HepG2 (cell line): ENCODE data around the gene CTNNBL1. TPM values are rescaled to one million over a fixed set of nuclear protein-coding genes. Genes with fewer than 3 reads are reported as not detected.

Experiments used
- ATAC-seq: fragments of 200-7000 bp; cut with Tn5 transposase; 3 replicates; pipeline ENCODE4 v1.9.1; 2020; ENCODE audit warnings: mild to moderate bottlenecking, moderate library complexity
- BruUV-seq: library from RNA; stranded (reverse); fragments of 400-500 nt; replicated peaks from 2 replicates; lab custom pipeline; 2021; lab: Mats Ljungman, UMichigan
- CTCF ChIA-PET: fragments of 300-600 bp; formaldehyde crosslinking; extraction: SDS; loops from one replicate; lab custom pipeline; 2021; ENCODE audit warnings: low total read pairs, inconsistent platforms, low intra/inter-chr PET ratio; lab: Yijun Ruan, JAX
- POLR2A ChIA-PET: fragments of 350-600 bp; sonication (Branson Sonifier 250); formaldehyde crosslinking; loops from one replicate; lab custom pipeline; 2020; ENCODE audit warnings: antibody characterized with exemption, inconsistent platforms; lab: Yijun Ruan, JAX
- DNase-seq: peaks from one replicate; pipeline ENCODE4 v3.0.0-alpha.2; 2015; ENCODE audit warnings: low spot score
- FAIRE-seq: peaks from 3 replicates; lab custom pipeline; 2011; peaks lifted over from hg19 to GRCh38; lab: Jason Lieb, UNC
- H2AFZ ChIP-seq: one replicate; pipeline ENCODE4 v1.6.1; 2011; ENCODE audit warnings: low read length, inconsistent platforms
- H3K27ac ChIP-seq: fragments of 300-600 bp; 3 replicates; pipeline ENCODE4 v1.8.0; 2011; ENCODE audit warnings: mixed run types, mild to moderate bottlenecking, mixed read lengths, low read length, inconsistent platforms; ENCODE audit not compliant: insufficient read depth; ENCODE audit errors: extremely low read length
- H3K27me3 ChIP-seq, 2 experiments: fragments of 200-600 bp in 1 of 2; 2 replicates in 1 of 2; 3 replicates in 1 of 2; pipeline versions ENCODE4 v1.6.0 to v1.8.0; 2011; ENCODE audit warnings: low read length in 2 of 2, mild to moderate bottlenecking in 2 of 2, moderate library complexity in 2 of 2, inconsistent platforms in 1 of 2; ENCODE audit not compliant: insufficient read depth in 2 of 2, control insufficient read depth in 1 of 2
- H3K36me3 ChIP-seq, 2 experiments: fragments of 200-600 bp in 1 of 2; replicated peaks in 1 of 2; 2 replicates in 1 of 2; 3 replicates in 1 of 2; pipeline versions ENCODE4 v1.5.1 to v1.8.0; 2011; ENCODE audit warnings: low read length in 2 of 2, inconsistent platforms in 1 of 2; ENCODE audit not compliant: insufficient read depth in 2 of 2, control insufficient read depth in 1 of 2
- H3K4me1 ChIP-seq: 2 replicates; pipeline ENCODE4 v1.5.1; 2012; ENCODE audit warnings: low read length, inconsistent platforms; ENCODE audit not compliant: insufficient read depth
- H3K4me2 ChIP-seq: 2 replicates; pipeline ENCODE4 v1.6.0; 2011; ENCODE audit warnings: low read depth, low read length, inconsistent platforms
- H3K4me3 ChIP-seq, 3 experiments: fragments of 200-600 bp in 1 of 3; sonication (generic), shearing (Covaris generic) in 1 of 3; replicated peaks in 1 of 3; 2 replicates each; pipeline ENCODE4 v1.5.1; 2011 to 2016; ENCODE audit warnings: low read length in 3 of 3, inconsistent platforms in 2 of 3, low read depth in 2 of 3, mild to moderate bottlenecking in 2 of 3, control low read depth in 1 of 3, mixed read lengths in 1 of 3; ENCODE audit not compliant: insufficient read depth in 1 of 3
- H3K79me2 ChIP-seq: one replicate; pipeline ENCODE4 v1.6.1; 2011; ENCODE audit warnings: low read length, inconsistent platforms; ENCODE audit not compliant: insufficient read depth
- H3K9ac ChIP-seq: 2 replicates; pipeline ENCODE4 v1.6.0; 2011; ENCODE audit warnings: mild to moderate bottlenecking, low read depth, low read length, inconsistent platforms; ENCODE audit not compliant: insufficient read depth
- H3K9me3 ChIP-seq: 2 replicates; pipeline ENCODE4 v1.5.1; 2012; ENCODE audit warnings: mild to moderate bottlenecking, low read length
- H4K20me1 ChIP-seq: 2 replicates; pipeline ENCODE4 v1.6.0; 2011; ENCODE audit warnings: inconsistent platforms, mild to moderate bottlenecking, low read length, moderate library complexity; ENCODE audit not compliant: insufficient read depth
- HOXA7 ChIP-seq: sonication (generic); formaldehyde crosslinking; IDR thresholded peaks from 2 replicates; pipeline ENCODE4 v1.8.1; 2022; ENCODE audit warnings: mild to moderate bottlenecking, missing genetic modification reagents, moderate library complexity
- SAP130 ChIP-seq: IDR thresholded peaks from 2 replicates; pipeline ENCODE4 v1.6.1; 2016; ENCODE audit warnings: low read depth
- ZBTB26 ChIP-seq: IDR thresholded peaks from 2 replicates; pipeline ENCODE4 v1.6.1; 2016; ENCODE audit warnings: missing compliant biosample characterization, missing genetic modification reagents, borderline replicate concordance
- ZNF207 ChIP-seq: fragments of 450-650 bp; IDR thresholded peaks from 2 replicates; pipeline ENCODE4 v1.6.1; 2016; ENCODE audit warnings: antibody characterized with exemption, borderline replicate concordance
- WGBS: methylation state at CpG from one replicate; pipeline ENCODE4 v1.1.6; 2017; ENCODE audit warnings: low lambda C conversion rate; 5-methylcytosine and 5-hydroxymethylcytosine counted together
- in situ Hi-C: cut with HindIII; loops from 2 replicates; pipeline ENCODE4 v1.10.0; 2017; ENCODE audit warnings: low pct_unique_long_range_greater_than_20kb; ENCODE audit not compliant: extremely low pct_ligation_motif_present
- intact Hi-C: fragments of 100-400 bp; cut with micrococcal nuclease; formaldehyde crosslinking; loops from one replicate; pipeline ENCODE4 v1.10.0; 2022; ENCODE audit not compliant: unreplicated experiment
- polyA plus RNA-seq, 8 experiments: library from polyadenylated mRNA; depleted of rRNA in 3 of 8; stranded (reverse) in 7 of 8; unstranded in 1 of 8; fragments of >200 nt; fragmentation: Illumina TruSeq in 4 of 8; extraction: Trizol in 4 of 8; gene quantifications; 2 replicates each; pipeline versions ENCODE4 v1.2.1 to v1.2.3, GENCODE V29; 2011 to 2016; ENCODE audit warnings: low read depth in 4 of 8, missing spikeins in 1 of 8, mixed read lengths in 1 of 8; ENCODE audit not compliant: insufficient read depth in 1 of 8
- total RNA-seq, 5 experiments: library from RNA; depleted of rRNA; stranded (reverse); fragments of >200 nt; fragmentation: Illumina TruSeq; extraction: Trizol; gene quantifications; 2 replicates each; pipeline ENCODE4 v1.2.3, GENCODE V29; 2016; ENCODE audit warnings: low read depth in 1 of 5
- TF ChIP-seq, protein P1 (sequence below): sonication (generic); formaldehyde crosslinking; IDR thresholded peaks from 2 replicates; pipeline ENCODE4 v1.9.0; 2021; ENCODE audit warnings: missing genetic modification reagents, borderline replicate concordance
- TF ChIP-seq, protein P2 (sequence below): sonication (generic); formaldehyde crosslinking; conservative IDR thresholded peaks from 2 replicates; pipeline ENCODE4 v1.8.0; 2022; ENCODE audit warnings: low read depth, missing genetic modification reagents

Gene CTNNBL1
- total and polyA plus RNA-seq, 2 of the 13 experiments (the other 11 are each of a cell fraction or from before 2014, with no cell fraction given), result 49.3 to 94.6 TPM

DNA sequence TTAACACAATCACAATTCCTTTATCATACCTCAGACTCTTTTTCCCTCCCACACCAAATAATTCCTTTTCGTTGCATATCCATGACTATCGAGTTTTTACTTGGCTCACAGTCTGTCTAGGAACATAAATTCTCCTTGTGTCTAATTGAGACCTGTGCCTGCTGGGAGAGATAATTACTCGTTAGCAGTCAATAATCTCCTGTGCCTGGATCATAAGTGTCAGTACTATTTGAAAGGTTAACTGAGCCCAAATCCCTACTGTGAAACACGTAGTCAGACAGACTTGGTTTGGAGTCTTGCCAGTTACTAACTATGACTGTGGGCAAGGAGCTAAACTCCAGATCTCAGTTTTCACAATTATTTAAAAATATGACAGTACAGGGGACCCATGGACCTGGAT lies 5.7 kb upstream of the CTNNBL1 start:
- Histone ChIP-seq H3K79me2 (no peaks in the 10 kb centered on the region), H4K20me1 (no peaks in the 10 kb centered on the region), H3K4me3 (no peak overlapping the region), H3K36me3 (no peaks in the 10 kb centered on the region), H3K9me3 (no peaks in the 10 kb centered on the region), H3K27me3 (0 out of 5 replicates have a peak, but pooled peaks cover 0 to 4% of the 10 kb centered on the region in 2 experiments), H3K4me1 (peaks cover 21% of the 10 kb centered on the region), H2AFZ (no peak overlapping the region), H3K4me2 (no peak overlapping the region), H3K9ac (no peak overlapping the region), H3K27ac (no peak overlapping the region)
- ChIA-PET CTCF (no interaction called here), POLR2A (no interaction called here)
- intact Hi-C loops, result no loop called here
- DNase-seq (no peak), FAIRE-seq (no peak), ATAC-seq (no peak)
- WGBS, result 13% methylated on average over 4 of the region's 4 CpGs
- in situ Hi-C loops, result no loop called here
- no peak for TF ChIP-seq ZBTB26
- TF ChIP-seq ZNF207, result no peak
- TF ChIP-seq SAP130 (CRISPR knock-in tag), result no peak
- TF ChIP-seq, protein P1, sequence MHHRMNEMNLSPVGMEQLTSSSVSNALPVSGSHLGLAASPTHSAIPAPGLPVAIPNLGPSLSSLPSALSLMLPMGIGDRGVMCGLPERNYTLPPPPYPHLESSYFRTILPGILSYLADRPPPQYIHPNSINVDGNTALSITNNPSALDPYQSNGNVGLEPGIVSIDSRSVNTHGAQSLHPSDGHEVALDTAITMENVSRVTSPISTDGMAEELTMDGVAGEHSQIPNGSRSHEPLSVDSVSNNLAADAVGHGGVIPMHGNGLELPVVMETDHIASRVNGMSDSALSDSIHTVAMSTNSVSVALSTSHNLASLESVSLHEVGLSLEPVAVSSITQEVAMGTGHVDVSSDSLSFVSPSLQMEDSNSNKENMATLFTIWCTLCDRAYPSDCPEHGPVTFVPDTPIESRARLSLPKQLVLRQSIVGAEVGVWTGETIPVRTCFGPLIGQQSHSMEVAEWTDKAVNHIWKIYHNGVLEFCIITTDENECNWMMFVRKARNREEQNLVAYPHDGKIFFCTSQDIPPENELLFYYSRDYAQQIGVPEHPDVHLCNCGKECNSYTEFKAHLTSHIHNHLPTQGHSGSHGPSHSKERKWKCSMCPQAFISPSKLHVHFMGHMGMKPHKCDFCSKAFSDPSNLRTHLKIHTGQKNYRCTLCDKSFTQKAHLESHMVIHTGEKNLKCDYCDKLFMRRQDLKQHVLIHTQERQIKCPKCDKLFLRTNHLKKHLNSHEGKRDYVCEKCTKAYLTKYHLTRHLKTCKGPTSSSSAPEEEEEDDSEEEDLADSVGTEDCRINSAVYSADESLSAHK (CRISPR knock-in tag), result no peak
- no peak for TF ChIP-seq HOXA7 (CRISPR knock-in tag)
- TF ChIP-seq, protein P2, sequence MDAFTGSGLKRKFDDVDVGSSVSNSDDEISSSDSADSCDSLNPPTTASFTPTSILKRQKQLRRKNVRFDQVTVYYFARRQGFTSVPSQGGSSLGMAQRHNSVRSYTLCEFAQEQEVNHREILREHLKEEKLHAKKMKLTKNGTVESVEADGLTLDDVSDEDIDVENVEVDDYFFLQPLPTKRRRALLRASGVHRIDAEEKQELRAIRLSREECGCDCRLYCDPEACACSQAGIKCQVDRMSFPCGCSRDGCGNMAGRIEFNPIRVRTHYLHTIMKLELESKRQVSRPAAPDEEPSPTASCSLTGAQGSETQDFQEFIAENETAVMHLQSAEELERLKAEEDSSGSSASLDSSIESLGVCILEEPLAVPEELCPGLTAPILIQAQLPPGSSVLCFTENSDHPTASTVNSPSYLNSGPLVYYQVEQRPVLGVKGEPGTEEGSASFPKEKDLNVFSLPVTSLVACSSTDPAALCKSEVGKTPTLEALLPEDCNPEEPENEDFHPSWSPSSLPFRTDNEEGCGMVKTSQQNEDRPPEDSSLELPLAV (CRISPR knock-in tag), result no peak
- no TSS peak for BruUV-seq
